ENCODE data around the gene NABP2.

Gene NABP2

DNA sequence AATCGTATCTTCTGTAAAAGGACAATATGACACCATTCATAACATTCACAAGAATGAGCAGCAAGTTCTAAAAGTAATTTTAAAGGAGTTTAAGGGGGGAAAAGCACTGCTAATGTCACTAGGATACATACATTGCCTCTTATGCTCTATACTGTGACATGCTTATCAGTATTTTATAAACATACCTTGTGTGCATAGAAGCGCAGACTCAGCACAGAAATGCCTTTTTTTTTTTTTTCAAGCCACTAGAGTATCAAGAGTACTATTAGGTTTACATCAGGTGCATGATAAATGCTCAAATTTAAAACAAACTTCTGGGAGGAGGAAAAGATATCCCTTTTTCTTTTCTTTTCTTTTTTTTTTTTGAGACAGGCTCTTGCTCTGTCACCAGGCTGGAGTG, 21.3 kb upstream of the NABP2 start:
- Histone ChIP-seq H3K4me1 (no peaks in the 10 kb centered on the region), H3K36me3 (ENCODE audit: control insufficient read depth, insufficient read depth, low read length) (no peaks in the 10 kb centered on the region), H3K9me3 (ENCODE audit: control insufficient read depth, low read length) (no peaks in the 10 kb centered on the region), H3K79me2 (no peaks in the 10 kb centered on the region), H3K4me3 (ENCODE audit: low read depth, low read length) (no peak overlapping the region), H2AFZ (no peak overlapping the region), H3K27ac (no peak overlapping the region), H3K4me2 (ENCODE audit: low read length) (no peak overlapping the region), H3K9ac (no peak overlapping the region), H3K27me3 (ENCODE audit: control insufficient read depth, insufficient read depth, low read length) (no peaks in the 10 kb centered on the region)
- TF ChIP-seq, protein P1, sequence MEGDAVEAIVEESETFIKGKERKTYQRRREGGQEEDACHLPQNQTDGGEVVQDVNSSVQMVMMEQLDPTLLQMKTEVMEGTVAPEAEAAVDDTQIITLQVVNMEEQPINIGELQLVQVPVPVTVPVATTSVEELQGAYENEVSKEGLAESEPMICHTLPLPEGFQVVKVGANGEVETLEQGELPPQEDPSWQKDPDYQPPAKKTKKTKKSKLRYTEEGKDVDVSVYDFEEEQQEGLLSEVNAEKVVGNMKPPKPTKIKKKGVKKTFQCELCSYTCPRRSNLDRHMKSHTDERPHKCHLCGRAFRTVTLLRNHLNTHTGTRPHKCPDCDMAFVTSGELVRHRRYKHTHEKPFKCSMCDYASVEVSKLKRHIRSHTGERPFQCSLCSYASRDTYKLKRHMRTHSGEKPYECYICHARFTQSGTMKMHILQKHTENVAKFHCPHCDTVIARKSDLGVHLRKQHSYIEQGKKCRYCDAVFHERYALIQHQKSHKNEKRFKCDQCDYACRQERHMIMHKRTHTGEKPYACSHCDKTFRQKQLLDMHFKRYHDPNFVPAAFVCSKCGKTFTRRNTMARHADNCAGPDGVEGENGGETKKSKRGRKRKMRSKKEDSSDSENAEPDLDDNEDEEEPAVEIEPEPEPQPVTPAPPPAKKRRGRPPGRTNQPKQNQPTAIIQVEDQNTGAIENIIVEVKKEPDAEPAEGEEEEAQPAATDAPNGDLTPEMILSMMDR (IDR thresholded peaks at IDR 0.05), result no peak

DNA sequence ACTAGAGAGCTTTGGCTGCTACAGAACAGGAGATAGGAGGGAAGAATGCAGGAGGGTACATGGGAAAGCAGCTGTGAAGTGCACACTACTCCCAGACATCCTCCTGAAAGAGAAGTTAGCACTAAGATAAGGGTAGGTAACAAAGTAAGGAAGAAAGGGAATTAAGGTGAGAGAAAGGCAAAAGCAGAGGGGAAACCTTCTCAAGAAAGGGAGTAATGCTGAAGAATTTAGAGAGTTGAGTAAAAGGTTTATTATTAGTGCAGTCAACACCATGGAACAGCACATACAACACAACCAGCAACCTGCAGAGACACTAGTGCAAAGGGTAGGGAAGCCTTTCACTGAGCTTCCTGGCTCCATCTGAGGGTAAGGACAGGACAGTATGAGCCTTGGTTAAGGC, 19.9 kb upstream of the NABP2 start:
- H3K36me3 ChIP-seq (ENCODE audit: control insufficient read depth, insufficient read depth, low read length), result no peaks in the 10 kb centered on the region
- no peaks in the 10 kb centered on the region for H3K4me1 ChIP-seq
- H3K9ac ChIP-seq, result no peak overlapping the region
- no peak overlapping the region for H2AFZ ChIP-seq
- no peak overlapping the region for H3K4me2 ChIP-seq (ENCODE audit: low read length)
- TF ChIP-seq, protein P1 (IDR thresholded peaks at IDR 0.05), result no peak
- H3K79me2 ChIP-seq, result no peaks in the 10 kb centered on the region
- no peak overlapping the region for H3K4me3 ChIP-seq (ENCODE audit: low read depth, low read length)
- H3K27me3 ChIP-seq (ENCODE audit: control insufficient read depth, insufficient read depth, low read length), result no peaks in the 10 kb centered on the region
- no peaks in the 10 kb centered on the region for H3K9me3 ChIP-seq (ENCODE audit: control insufficient read depth, low read length)
- H3K27ac ChIP-seq, result no peak overlapping the region

DNA sequence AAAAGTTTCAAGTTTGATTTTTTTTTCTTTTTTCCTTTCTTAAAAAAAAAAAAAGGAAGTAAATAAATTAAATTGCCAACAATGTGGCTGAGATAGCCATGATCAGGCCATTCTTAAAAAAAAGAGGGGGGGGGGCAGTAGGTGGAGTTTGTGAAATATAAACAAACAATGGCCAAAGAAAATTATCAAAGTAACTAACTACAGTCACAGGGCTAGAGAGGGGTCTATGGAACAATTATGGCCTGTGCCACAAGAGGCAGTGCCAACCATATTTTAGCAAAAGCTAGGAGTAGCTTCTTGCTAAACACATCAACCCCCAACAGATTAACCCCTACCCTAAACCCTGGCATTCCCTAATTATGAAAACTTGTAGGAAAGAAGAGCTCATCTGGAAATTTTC, 18.7 kb upstream of the NABP2 start:
- no peaks in the 10 kb centered on the region for H3K79me2 ChIP-seq
- no peaks in the 10 kb centered on the region for H3K36me3 ChIP-seq (ENCODE audit: control insufficient read depth, insufficient read depth, low read length)
- no peak overlapping the region for H3K9ac ChIP-seq
- no peaks in the 10 kb centered on the region for H3K9me3 ChIP-seq (ENCODE audit: control insufficient read depth, low read length)
- no peaks in the 10 kb centered on the region for H3K27me3 ChIP-seq (ENCODE audit: control insufficient read depth, insufficient read depth, low read length)
- TF ChIP-seq, protein P1 (IDR thresholded peaks at IDR 0.05), result no peak
- no peak overlapping the region for H2AFZ ChIP-seq
- no peak overlapping the region for H3K4me2 ChIP-seq (ENCODE audit: low read length)
- H3K4me1 ChIP-seq, result no peaks in the 10 kb centered on the region
- no peak overlapping the region for H3K4me3 ChIP-seq (ENCODE audit: low read depth, low read length)
- no peak overlapping the region for H3K27ac ChIP-seq

DNA sequence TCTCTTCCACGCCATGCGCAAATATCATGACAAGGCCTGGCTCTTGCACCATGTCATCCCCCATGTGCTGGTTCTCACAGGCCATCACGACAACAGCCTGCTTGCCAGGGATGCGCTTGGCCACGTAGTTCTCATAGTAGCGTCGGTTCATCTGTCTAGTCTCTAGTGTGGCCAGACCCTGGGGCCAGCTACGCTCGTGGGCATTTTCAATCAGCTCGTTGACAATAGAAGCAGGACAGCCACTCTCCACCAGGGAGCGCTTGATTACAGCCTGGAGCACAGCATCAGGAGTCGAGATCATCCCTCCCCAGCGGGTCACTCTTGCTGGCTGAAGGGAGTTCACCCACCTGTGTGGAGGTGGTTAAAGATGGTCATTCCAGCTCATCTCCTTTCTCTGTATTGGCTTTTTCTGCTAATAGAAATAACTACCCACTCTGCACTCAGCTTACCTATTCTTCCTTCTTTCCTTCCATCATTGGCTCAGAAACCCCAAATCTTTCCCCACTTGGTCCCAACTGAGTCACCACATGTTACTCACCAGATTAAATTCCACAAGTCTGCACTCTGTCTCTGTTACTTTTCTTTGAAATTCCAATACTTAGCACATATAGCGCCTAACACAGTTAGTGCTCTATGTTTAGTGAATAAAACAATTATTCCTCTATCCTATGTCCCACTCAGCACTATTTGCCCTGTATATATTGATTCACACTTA, 17.5 kb upstream of the NABP2 start:
- no peak overlapping the region for H3K4me3 ChIP-seq (ENCODE audit: low read depth, low read length)
- no peaks in the 10 kb centered on the region for H3K36me3 ChIP-seq (ENCODE audit: control insufficient read depth, insufficient read depth, low read length)
- H3K4me1 ChIP-seq, result no peaks in the 10 kb centered on the region
- no peaks in the 10 kb centered on the region for H3K9me3 ChIP-seq (ENCODE audit: control insufficient read depth, low read length)
- TF ChIP-seq, protein P1 (IDR thresholded peaks at IDR 0.05), result peak; percentile 63
- no peak overlapping the region for H2AFZ ChIP-seq
- H3K27me3 ChIP-seq (ENCODE audit: control insufficient read depth, insufficient read depth, low read length), result no peaks in the 10 kb centered on the region
- H3K4me2 ChIP-seq (ENCODE audit: low read length), result no peak overlapping the region
- H3K79me2 ChIP-seq, result no peaks in the 10 kb centered on the region
- no peak overlapping the region for H3K27ac ChIP-seq
- no peak overlapping the region for H3K9ac ChIP-seq

DNA sequence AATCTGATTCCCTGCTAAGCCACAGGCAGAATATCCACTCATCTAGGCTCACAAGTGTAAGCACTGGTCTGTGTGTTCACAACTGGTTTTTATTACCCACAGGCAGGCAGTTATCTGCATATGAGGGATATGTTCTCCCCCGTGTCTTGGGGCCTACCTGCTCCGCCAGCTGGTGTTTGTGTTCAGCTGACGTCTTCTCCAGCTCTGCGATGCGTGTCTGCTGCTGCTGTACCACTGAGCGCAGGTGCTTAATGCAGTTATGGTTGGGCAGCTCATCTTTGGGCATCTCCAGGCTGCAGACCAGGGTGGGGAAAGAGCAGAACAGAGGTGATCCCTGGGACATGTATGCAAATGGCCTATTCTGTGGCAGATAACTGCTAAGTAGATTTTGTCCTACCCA, 16.1 kb upstream of the NABP2 start:
- H3K27ac ChIP-seq, result no peak overlapping the region
- no peaks in the 10 kb centered on the region for H3K9me3 ChIP-seq (ENCODE audit: control insufficient read depth, low read length)
- H3K9ac ChIP-seq, result no peak overlapping the region
- no peaks in the 10 kb centered on the region for H3K27me3 ChIP-seq (ENCODE audit: control insufficient read depth, insufficient read depth, low read length)
- TF ChIP-seq, protein P1 (IDR thresholded peaks at IDR 0.05), result no peak
- peaks cover 3% of the 10 kb centered on the region for H3K79me2 ChIP-seq
- no peak overlapping the region for H3K4me3 ChIP-seq (ENCODE audit: low read depth, low read length)
- H3K4me2 ChIP-seq (ENCODE audit: low read length), result no peak overlapping the region
- H3K36me3 ChIP-seq (ENCODE audit: control insufficient read depth, insufficient read depth, low read length), result no peaks in the 10 kb centered on the region
- no peak overlapping the region for H2AFZ ChIP-seq
- no peaks in the 10 kb centered on the region for H3K4me1 ChIP-seq

Data from parathyroid adenoma (tissue), 2 donors.